Neural crest cell (in vitro differentiated cells): ENCODE results near the gene IFT122. TPM values are rescaled to one million over a fixed set of nuclear protein-coding genes. Genes with fewer than 3 reads are reported as not detected.

Source experiments
- DNase-seq: peaks from one replicate; pipeline ENCODE4 v3.0.0; 2021; ENCODE audit warnings: low read depth, mixed read lengths, low spot score
- H3K27ac Mint-ChIP-seq: one replicate; pipeline ENCODE4 v1.8.0; 2021; ENCODE audit warnings: mild to moderate bottlenecking, mixed read lengths; ENCODE audit not compliant: unreplicated experiment
- H3K27me3 Mint-ChIP-seq: 2 replicates; pipeline ENCODE4 v1.8.0; 2021; ENCODE audit warnings: low read depth, mild to moderate bottlenecking, mixed read lengths
- H3K36me3 Mint-ChIP-seq: 2 replicates; pipeline ENCODE4 v1.8.0; 2021; ENCODE audit warnings: low read depth, mild to moderate bottlenecking, mixed read lengths
- H3K4me1 Mint-ChIP-seq: 2 replicates; pipeline ENCODE4 v1.8.0; 2021; ENCODE audit warnings: mixed read lengths
- H3K4me3 Mint-ChIP-seq: one replicate; pipeline ENCODE4 v1.8.0; 2021; ENCODE audit warnings: mild to moderate bottlenecking, mixed read lengths
- H3K9me3 Mint-ChIP-seq: 2 replicates; pipeline ENCODE4 v1.8.0; 2021; ENCODE audit warnings: mixed read lengths
- CTCF ChIP-seq: fragments of 200-600 bp; sonication (generic); conservative IDR thresholded peaks from 2 replicates; pipeline ENCODE4 v1.5.0; 2021; ENCODE audit warnings: antibody characterized with exemption, mild to moderate bottlenecking
- total RNA-seq: library from RNA; stranded (reverse); gene quantifications from 2 replicates; pipeline ENCODE4 v1.2.1, GENCODE V29; 2021

The IFT122 gene
- total RNA-seq, 1 donor from 2014 or later = 44.9 TPM

- no peaks in the 10 kb centered on the region for H3K9me3 Mint-ChIP-seq
- peaks cover 2% of the 10 kb centered on the region for H3K36me3 Mint-ChIP-seq
- DNase-seq = no peak
- no peak overlapping the region for H3K27ac Mint-ChIP-seq
- H3K4me3 Mint-ChIP-seq = no peak overlapping the region
- H3K27me3 Mint-ChIP-seq = no peaks in the 10 kb centered on the region
- peaks cover 13% of the 10 kb centered on the region for H3K4me1 Mint-ChIP-seq
- no peak for TF ChIP-seq CTCF
Observed at GRCh38 chr3:129418041-129418973, 21.7 kb upstream of the IFT122 start.

- no peak for DNase-seq
- no peaks in the 10 kb centered on the region for H3K9me3 Mint-ChIP-seq
- H3K4me1 Mint-ChIP-seq = peaks cover 23% of the 10 kb centered on the region
- no peak overlapping the region for H3K27ac Mint-ChIP-seq
- H3K36me3 Mint-ChIP-seq = peaks cover 2% of the 10 kb centered on the region
- no peak for TF ChIP-seq CTCF
- H3K27me3 Mint-ChIP-seq = no peaks in the 10 kb centered on the region
- no peak overlapping the region for H3K4me3 Mint-ChIP-seq
Observed at GRCh38 chr3:129419476-129419875, 20.5 kb upstream of the IFT122 start.

- DNase-seq = no peak
Observed at GRCh38 chr3:129421236-129421883, 18.7 kb upstream of the IFT122 start.

DNA sequence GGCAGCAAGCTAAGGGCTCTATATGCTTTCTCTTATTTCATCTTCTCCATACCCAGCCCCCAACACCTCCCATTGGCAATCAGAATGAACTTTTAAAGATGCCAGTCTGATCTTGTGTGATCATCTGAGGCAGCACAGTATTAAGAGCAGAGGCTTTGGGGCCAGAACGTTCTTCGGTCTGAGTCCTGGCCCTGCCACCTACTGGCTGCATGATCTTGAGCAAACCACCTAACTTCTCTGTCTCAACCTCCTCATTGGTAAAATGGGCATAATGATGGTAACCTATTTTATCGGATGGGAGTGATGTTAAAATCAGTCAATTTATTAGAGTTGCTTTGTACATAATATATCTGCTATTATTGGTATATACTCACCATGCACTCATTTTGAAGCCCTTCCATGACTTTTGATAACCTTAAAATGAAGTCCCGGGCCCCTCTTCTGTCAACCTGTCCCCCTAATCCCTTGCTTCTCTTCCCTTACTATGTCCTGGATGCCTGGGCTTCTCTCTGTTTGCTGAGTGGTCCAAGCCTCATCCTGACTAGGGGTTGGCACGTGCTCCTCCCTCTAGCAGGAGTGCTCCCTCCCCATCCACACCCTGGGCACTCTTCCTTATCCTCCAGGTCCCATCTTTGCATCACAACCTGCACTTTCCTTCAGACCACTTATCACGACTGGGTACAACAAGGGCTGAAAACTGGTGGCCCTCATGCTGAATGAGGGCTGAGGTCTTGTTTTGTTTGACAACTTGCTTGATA is 17.9 kb upstream of the IFT122 start:
- H3K36me3 Mint-ChIP-seq = peaks cover 2% of the 10 kb centered on the region
- H3K9me3 Mint-ChIP-seq = no peaks in the 10 kb centered on the region
- H3K27me3 Mint-ChIP-seq = peaks cover under 1% of the 10 kb centered on the region
- H3K27ac Mint-ChIP-seq = no peak overlapping the region
- DNase-seq = no peak
- no peak for TF ChIP-seq CTCF
- H3K4me3 Mint-ChIP-seq = no peak overlapping the region
- peaks cover 40% of the 10 kb centered on the region for H3K4me1 Mint-ChIP-seq

More at GRCh38 chr3:129421236-129421883, 18.7 kb upstream of the IFT122 start:
- Mint-ChIP-seq H3K9me3 (no peaks in the 10 kb centered on the region), H3K4me3 (no peak overlapping the region), H3K36me3 (peaks cover 2% of the 10 kb centered on the region), H3K27ac (no peak overlapping the region), H3K27me3 (no peaks in the 10 kb centered on the region), H3K4me1 (peaks cover 40% of the 10 kb centered on the region)
- TF ChIP-seq CTCF = no peak

GRCh38 chr3:129422897-129423296 is 17.1 kb upstream of the IFT122 start:
- Mint-ChIP-seq H3K4me3 (no peak overlapping the region), H3K27ac (no peak overlapping the region), H3K36me3 (peaks cover 2% of the 10 kb centered on the region), H3K9me3 (no peaks in the 10 kb centered on the region), H3K4me1 (peaks cover 44% of the 10 kb centered on the region), H3K27me3 (peaks cover 4% of the 10 kb centered on the region)
- DNase-seq = no peak
- no peak for TF ChIP-seq CTCF
